Natural killer cell (primary cell): Measurements from ENCODE around the gene PTDSS2. TPM values are rescaled to one million over a fixed set of nuclear protein-coding genes. Genes with fewer than 3 reads are reported as not detected.
"Not testable (repeated sequence)": the region's sequence is repeated elsewhere in the genome, so short reads cannot be mapped to it uniquely, and the experiment has no call there.

Experiments
- ATAC-seq, 3 donors: fragments of 150-1000 bp in 2 of 3; fragments of 200-7000 bp in 1 of 3; cut with Tn5 transposase; 1 replicate in 1 of 3; 2 replicates in 2 of 3; pipeline ENCODE4 v1.10.0; 2021; ENCODE audit warnings: mild to moderate bottlenecking in 2 of 3, moderate library complexity in 2 of 3
- DNase-seq, 2 donors: peaks; one replicate each; pipeline versions ENCODE4 v3.0.0 to v3.0.0-alpha.2; 2013 to 2021; ENCODE audit warnings: mixed read lengths in 1 of 2
- H3K27ac ChIP-seq: one replicate; pipeline ENCODE4 v1.5.1; 2013; ENCODE audit warnings: mild to moderate bottlenecking, low read length
- H3K27me3 ChIP-seq: one replicate; pipeline ENCODE4 v1.6.1; 2013; ENCODE audit warnings: low read length; ENCODE audit not compliant: control insufficient read depth, insufficient read depth
- H3K36me3 ChIP-seq: one replicate; pipeline ENCODE4 v1.6.1; 2013; ENCODE audit warnings: low read length; ENCODE audit not compliant: control insufficient read depth, insufficient read depth
- H3K4me1 ChIP-seq: one replicate; pipeline ENCODE4 v1.6.1; 2013; ENCODE audit warnings: low read length; ENCODE audit not compliant: control insufficient read depth, insufficient read depth
- H3K4me3 ChIP-seq: one replicate; pipeline ENCODE4 v1.5.1; 2013; ENCODE audit warnings: low read length
- H3K9me3 ChIP-seq: one replicate; pipeline ENCODE4 v1.6.1; 2013; ENCODE audit warnings: low read length; ENCODE audit not compliant: control insufficient read depth, insufficient read depth
- H3K27ac Mint-ChIP-seq, 2 donors: one replicate each; pipeline ENCODE4 v1.8.0; 2022; ENCODE audit warnings: mild to moderate bottlenecking in 2 of 2, mixed read lengths in 2 of 2, moderate library complexity in 1 of 2
- H3K27me3 Mint-ChIP-seq, 2 donors: one replicate each; pipeline ENCODE4 v1.8.0; 2022; ENCODE audit warnings: low read depth in 2 of 2, mixed read lengths in 2 of 2
- H3K36me3 Mint-ChIP-seq: one replicate; pipeline ENCODE4 v1.8.0; 2022; ENCODE audit warnings: mixed read lengths
- H3K4me1 Mint-ChIP-seq, 2 donors: one replicate each; pipeline ENCODE4 v1.8.0; 2022; ENCODE audit warnings: mixed read lengths in 2 of 2
- H3K4me3 Mint-ChIP-seq: one replicate; pipeline ENCODE4 v1.8.0; 2022; ENCODE audit warnings: mild to moderate bottlenecking, moderate library complexity, mixed read lengths
- H3K9me3 Mint-ChIP-seq, 2 donors: one replicate each; pipeline ENCODE4 v1.8.0; 2022; ENCODE audit warnings: mixed read lengths in 2 of 2
- WGBS: methylation state at CpG from one replicate; pipeline ENCODE4 v1.1.7; 2013; ENCODE audit warnings: missing lambda C conversion rate; ENCODE audit not compliant: insufficient coverage; 5-methylcytosine and 5-hydroxymethylcytosine counted together
- intact Hi-C: fragments of 100-400 bp; cut with micrococcal nuclease; formaldehyde crosslinking; loops from one replicate; pipeline ENCODE4 v1.14.2; 2022
- total RNA-seq, 4 donors: library from RNA; stranded (reverse); fragments of 120-200 nt in 1 of 4; gene quantifications; one replicate each; pipeline versions ENCODE4 v1.2.3 to v1.2.4, GENCODE V29; 2013 to 2022
- TF ChIP-seq, protein P1 (sequence below): fragments of 200-600 bp; IDR thresholded peaks from one replicate; pipeline ENCODE4 v1.8.0; 2022; ENCODE audit warnings: antibody characterized with exemption

Gene PTDSS2
- total RNA-seq, 3 donors from 2014 or later (not counting 1 experiment from before 2014, with no cell fraction given): 21.5 to 25.1 (median 23.4) TPM

DNA sequence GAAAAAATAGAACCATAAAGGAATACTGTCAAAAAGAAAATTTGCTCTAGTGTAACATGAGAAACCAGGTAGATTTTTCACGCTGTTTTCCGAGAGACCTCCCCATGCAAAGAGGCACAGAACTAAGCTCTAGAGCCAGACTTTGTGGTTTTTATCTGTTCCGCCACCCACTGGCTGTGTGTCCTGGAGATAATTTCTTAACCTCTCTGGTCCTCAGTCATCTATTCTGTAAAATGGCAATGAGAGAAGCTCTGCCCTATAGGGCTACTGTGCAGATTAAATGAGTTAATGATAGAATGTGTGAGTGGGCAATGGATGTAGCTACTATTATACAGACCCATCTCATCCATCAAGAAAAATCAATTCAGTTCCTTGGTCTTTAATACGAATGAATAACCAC, 25.8 kb upstream of the PTDSS2 start:
- Mint-ChIP-seq H3K27ac (no peak overlapping the region), H3K4me1 (no peaks in the 10 kb centered on the region), H3K4me3 (no peak overlapping the region), H3K36me3 (peaks cover 9% of the 10 kb centered on the region), H3K27me3 (peaks cover 7 to 9% of the 10 kb centered on the region in 2 donors), H3K9me3 (peaks cover 4 to 8% of the 10 kb centered on the region in 2 donors)
- 98% methylated on average over 3 of the region's 4 CpGs for WGBS
- H3K4me3 ChIP-seq: no peak overlapping the region
- no peaks in the 10 kb centered on the region for H3K27me3 ChIP-seq
- ATAC-seq (no peak), DNase-seq (no peak)
- no peaks in the 10 kb centered on the region for H3K36me3 ChIP-seq
- H3K4me1 ChIP-seq: no peaks in the 10 kb centered on the region
- H3K9me3 ChIP-seq: no peaks in the 10 kb centered on the region
- intact Hi-C loops: no loop called here
- TF ChIP-seq, protein P1, sequence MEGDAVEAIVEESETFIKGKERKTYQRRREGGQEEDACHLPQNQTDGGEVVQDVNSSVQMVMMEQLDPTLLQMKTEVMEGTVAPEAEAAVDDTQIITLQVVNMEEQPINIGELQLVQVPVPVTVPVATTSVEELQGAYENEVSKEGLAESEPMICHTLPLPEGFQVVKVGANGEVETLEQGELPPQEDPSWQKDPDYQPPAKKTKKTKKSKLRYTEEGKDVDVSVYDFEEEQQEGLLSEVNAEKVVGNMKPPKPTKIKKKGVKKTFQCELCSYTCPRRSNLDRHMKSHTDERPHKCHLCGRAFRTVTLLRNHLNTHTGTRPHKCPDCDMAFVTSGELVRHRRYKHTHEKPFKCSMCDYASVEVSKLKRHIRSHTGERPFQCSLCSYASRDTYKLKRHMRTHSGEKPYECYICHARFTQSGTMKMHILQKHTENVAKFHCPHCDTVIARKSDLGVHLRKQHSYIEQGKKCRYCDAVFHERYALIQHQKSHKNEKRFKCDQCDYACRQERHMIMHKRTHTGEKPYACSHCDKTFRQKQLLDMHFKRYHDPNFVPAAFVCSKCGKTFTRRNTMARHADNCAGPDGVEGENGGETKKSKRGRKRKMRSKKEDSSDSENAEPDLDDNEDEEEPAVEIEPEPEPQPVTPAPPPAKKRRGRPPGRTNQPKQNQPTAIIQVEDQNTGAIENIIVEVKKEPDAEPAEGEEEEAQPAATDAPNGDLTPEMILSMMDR: no peak
- H3K27ac ChIP-seq: no peak overlapping the region

DNA sequence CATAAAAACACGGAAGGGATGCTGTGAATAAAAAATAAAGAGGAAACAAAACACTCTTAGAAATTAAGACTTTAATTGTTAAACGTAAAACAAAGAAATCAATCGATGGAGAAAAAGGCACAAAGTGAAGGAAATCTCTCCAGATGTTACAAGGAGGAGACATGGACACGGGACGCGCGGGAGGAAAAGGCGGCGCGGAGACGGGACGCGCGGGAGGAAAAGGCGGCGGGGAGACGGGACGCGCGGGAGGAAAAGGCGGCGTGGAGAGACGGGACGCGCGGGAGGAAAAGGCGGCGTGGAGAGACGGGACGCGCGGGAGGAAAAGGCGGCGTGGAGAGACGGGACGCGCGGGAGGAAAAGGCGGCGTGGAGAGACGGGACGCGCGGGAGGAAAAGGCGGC, 25.3 kb upstream of the PTDSS2 start:
- H3K27me3 Mint-ChIP-seq, H3K36me3 ChIP-seq, H3K27me3 ChIP-seq, H3K4me3 Mint-ChIP-seq, H3K4me1 ChIP-seq, H3K27ac Mint-ChIP-seq, DNase-seq, intact Hi-C loops, ATAC-seq, H3K9me3 ChIP-seq, H3K9me3 Mint-ChIP-seq, H3K4me1 Mint-ChIP-seq, H3K4me3 ChIP-seq, H3K36me3 Mint-ChIP-seq, H3K27ac ChIP-seq: not testable (repeated sequence)
- 85% methylated on average over 29 of the region's 45 CpGs for WGBS

- peaks cover 4 to 8% of the 10 kb centered on the region in 2 donors for H3K9me3 Mint-ChIP-seq
- Histone ChIP-seq H3K4me3 (no peak overlapping the region), H3K27me3 (no peaks in the 10 kb centered on the region), H3K36me3 (no peaks in the 10 kb centered on the region), H3K4me1 (no peaks in the 10 kb centered on the region), H3K9me3 (no peaks in the 10 kb centered on the region), H3K27ac (no peak overlapping the region)
- H3K36me3 Mint-ChIP-seq: peaks cover 9% of the 10 kb centered on the region
- intact Hi-C loops: no loop called here
- H3K4me1 Mint-ChIP-seq: no peaks in the 10 kb centered on the region
- no peak for DNase-seq
- no peak overlapping the region for H3K4me3 Mint-ChIP-seq
- H3K27ac Mint-ChIP-seq: no peak overlapping the region
- TF ChIP-seq, protein P1: no peak
- peaks cover 7 to 9% of the 10 kb centered on the region in 2 donors for H3K27me3 Mint-ChIP-seq
- 91% methylated on average over 3 of the region's 4 CpGs for whole genome bisulfite sequencing
- no peak for ATAC-seq
Measured at GRCh38 chr11:425301-425700, 24.8 kb upstream of the PTDSS2 start.

DNA sequence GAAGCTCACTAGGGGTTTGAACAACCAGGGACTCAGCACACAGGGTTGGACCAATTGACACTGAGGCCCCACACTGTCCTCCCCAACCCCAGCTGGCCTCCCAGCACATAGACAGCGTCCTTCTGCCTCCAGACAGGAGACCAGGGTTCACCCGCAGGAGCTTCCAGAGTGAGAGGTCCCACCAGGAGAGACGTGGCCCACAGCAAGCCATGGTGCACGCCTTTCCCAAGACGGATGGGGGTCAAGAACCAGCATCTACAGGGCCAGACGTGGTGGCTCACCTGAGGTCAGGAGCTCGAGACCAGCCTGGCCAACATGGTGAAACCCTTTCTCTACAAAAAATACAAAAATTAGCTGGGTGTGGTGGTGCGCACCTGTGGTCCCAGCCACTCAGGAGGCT, 23.2 kb upstream of the PTDSS2 start:
- no peaks in the 10 kb centered on the region for H3K4me1 Mint-ChIP-seq
- Histone ChIP-seq H3K4me1 (no peaks in the 10 kb centered on the region), H3K36me3 (no peaks in the 10 kb centered on the region), H3K27me3 (no peaks in the 10 kb centered on the region), H3K27ac (no peak overlapping the region), H3K9me3 (no peaks in the 10 kb centered on the region), H3K4me3 (no peak overlapping the region)
- peaks cover 4 to 8% of the 10 kb centered on the region in 2 donors for H3K9me3 Mint-ChIP-seq
- H3K4me3 Mint-ChIP-seq: no peak overlapping the region
- peaks cover 7 to 9% of the 10 kb centered on the region in 2 donors for H3K27me3 Mint-ChIP-seq
- peaks cover 9% of the 10 kb centered on the region for H3K36me3 Mint-ChIP-seq
- 96% methylated on average over 8 of the region's 8 CpGs for WGBS
- intact Hi-C loops: no loop called here
- H3K27ac Mint-ChIP-seq: no peak overlapping the region
- ATAC-seq: no peak
- TF ChIP-seq, protein P1: no peak
- peak in 1 of 2 donors; percentile 12 for DNase-seq
